ENCODE data around the gene IFNA4. TPM values are rescaled to one million over a fixed set of nuclear protein-coding genes. Genes with fewer than 3 reads are reported as not detected.
"Not testable (repeated sequence)": the region's sequence is repeated elsewhere in the genome, so short reads cannot be mapped to it uniquely, and the experiment has no call there.

Gene IFNA4
- not detected in 3 replicates for total RNA-seq
- long read RNA-seq: 0 reads

GRCh38 chr9:21187487-21187886, at the start of gene IFNA4:
Gene IFNA4 (minus strand): TSS chr9:21187587. CDS start chr9:21187531, 56 bp downstream.
- not testable (repeated sequence) for H3K4me1 Mint-ChIP-seq (ENCODE audit: low read depth); H3K4me3 Mint-ChIP-seq (ENCODE audit: unreplicated experiment); H3K9me3 Mint-ChIP-seq (ENCODE audit: low read depth); DNase-seq (ENCODE audit: low spot score); H3K27ac Mint-ChIP-seq (ENCODE audit: unreplicated experiment); H3K36me3 Mint-ChIP-seq (ENCODE audit: low read depth)
- peaks cover 37% of the 10 kb centered on the region for H3K27me3 Mint-ChIP-seq (ENCODE audit: low read depth)

DNA sequence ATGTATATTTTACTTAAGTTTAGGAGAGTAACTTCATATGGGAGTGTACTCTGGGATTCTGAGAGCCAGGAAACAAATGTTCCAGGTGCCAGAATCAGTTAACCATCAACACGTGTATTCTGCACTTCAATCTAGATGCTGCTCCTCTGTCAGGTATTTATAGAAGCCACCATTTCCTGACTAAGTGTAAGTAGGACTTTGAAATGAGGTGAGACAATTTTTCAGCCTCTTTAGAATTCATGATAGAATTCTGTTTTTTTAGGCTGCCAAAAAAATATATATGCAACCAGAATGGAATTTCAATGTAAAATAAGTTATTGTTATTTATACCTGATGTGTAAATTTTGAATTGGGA, 49.0 kb upstream of the IFNA4 start:
- not testable (repeated sequence) for H3K4me3 Mint-ChIP-seq (ENCODE audit: unreplicated experiment); H3K27ac Mint-ChIP-seq (ENCODE audit: unreplicated experiment); H3K9me3 Mint-ChIP-seq (ENCODE audit: low read depth); H3K36me3 Mint-ChIP-seq (ENCODE audit: low read depth); DNase-seq (ENCODE audit: low spot score); H3K4me1 Mint-ChIP-seq (ENCODE audit: low read depth)
- H3K27me3 Mint-ChIP-seq (ENCODE audit: low read depth): peaks cover 32% of the 10 kb centered on the region

- peaks cover 37% of the 10 kb centered on the region for H3K27me3 Mint-ChIP-seq (ENCODE audit: low read depth)
- TF ChIP-seq, protein P1, sequence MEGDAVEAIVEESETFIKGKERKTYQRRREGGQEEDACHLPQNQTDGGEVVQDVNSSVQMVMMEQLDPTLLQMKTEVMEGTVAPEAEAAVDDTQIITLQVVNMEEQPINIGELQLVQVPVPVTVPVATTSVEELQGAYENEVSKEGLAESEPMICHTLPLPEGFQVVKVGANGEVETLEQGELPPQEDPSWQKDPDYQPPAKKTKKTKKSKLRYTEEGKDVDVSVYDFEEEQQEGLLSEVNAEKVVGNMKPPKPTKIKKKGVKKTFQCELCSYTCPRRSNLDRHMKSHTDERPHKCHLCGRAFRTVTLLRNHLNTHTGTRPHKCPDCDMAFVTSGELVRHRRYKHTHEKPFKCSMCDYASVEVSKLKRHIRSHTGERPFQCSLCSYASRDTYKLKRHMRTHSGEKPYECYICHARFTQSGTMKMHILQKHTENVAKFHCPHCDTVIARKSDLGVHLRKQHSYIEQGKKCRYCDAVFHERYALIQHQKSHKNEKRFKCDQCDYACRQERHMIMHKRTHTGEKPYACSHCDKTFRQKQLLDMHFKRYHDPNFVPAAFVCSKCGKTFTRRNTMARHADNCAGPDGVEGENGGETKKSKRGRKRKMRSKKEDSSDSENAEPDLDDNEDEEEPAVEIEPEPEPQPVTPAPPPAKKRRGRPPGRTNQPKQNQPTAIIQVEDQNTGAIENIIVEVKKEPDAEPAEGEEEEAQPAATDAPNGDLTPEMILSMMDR (IDR thresholded peaks at IDR 0.05): peak; percentile 78
Observed at GRCh38 chr9:21235468-21236359, 48.3 kb upstream of the IFNA4 start.

DNA sequence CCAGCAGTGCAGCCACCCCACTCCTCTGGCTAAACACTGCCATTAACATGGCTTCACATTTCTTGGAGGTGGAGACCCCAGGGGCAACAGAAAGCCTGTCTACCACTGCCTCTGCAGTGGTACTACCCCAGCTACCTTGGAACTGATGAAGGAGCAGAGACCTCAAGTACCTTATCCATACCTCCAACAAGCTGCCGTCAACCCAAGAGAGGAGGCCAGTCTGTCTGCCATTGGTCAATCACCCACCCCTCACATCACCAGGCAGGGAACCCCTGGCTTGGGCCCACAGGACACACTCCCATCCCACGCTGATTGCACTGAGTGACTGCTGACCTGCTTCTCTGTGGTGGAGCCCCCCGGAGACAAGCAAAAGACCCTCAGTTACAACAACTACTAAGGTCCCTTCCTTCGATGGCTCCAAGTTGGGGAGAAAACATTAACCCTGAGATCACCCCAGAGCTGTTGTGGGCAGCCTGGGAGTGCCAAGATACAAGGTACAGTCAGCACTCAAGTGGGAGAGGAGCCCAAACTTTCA, 46.8 kb upstream of the IFNA4 start:
- no peaks in the 10 kb centered on the region for H3K36me3 Mint-ChIP-seq (ENCODE audit: low read depth)
- TF ChIP-seq, protein P1 (IDR thresholded peaks at IDR 0.05): no peak
- H3K4me1 Mint-ChIP-seq (ENCODE audit: low read depth): no peaks in the 10 kb centered on the region
- no peak overlapping the region for H3K27ac Mint-ChIP-seq (ENCODE audit: unreplicated experiment)
- H3K4me3 Mint-ChIP-seq (ENCODE audit: unreplicated experiment): no peak overlapping the region
- no peaks in the 10 kb centered on the region for H3K9me3 Mint-ChIP-seq (ENCODE audit: low read depth)
- H3K27me3 Mint-ChIP-seq (ENCODE audit: low read depth): peaks cover 35% of the 10 kb centered on the region
- no peak for DNase-seq (ENCODE audit: low spot score)

More at GRCh38 chr9:21235468-21236359, 48.3 kb upstream of the IFNA4 start:
- H3K27ac Mint-ChIP-seq (ENCODE audit: unreplicated experiment); H3K36me3 Mint-ChIP-seq (ENCODE audit: low read depth); H3K4me1 Mint-ChIP-seq (ENCODE audit: low read depth); H3K4me3 Mint-ChIP-seq (ENCODE audit: unreplicated experiment); DNase-seq (ENCODE audit: low spot score); H3K9me3 Mint-ChIP-seq (ENCODE audit: low read depth): not testable (repeated sequence)

DNA sequence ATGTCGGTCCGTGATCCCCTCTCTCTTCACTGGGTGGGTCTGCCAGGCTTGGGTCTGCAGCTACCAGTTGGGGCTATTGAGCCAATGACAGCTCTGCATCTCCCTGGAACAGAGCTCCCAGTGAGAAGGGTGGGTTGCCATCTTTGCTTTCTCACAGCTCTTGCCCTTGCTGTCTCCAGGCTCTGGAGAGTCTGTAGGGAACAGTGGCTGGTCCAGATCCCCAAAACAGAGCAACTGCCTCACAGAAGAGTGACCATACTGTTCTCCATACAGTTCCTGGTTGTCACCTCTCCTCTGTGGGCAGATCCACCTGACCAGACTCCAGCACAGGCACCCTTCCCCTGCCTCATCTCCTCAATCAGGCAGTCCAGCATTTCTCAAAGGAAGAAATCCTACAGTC, 45.9 kb upstream of the IFNA4 start:
- Mint-ChIP-seq H3K4me3 (ENCODE audit: unreplicated experiment) (no peak overlapping the region), H3K27me3 (ENCODE audit: low read depth) (peaks cover 30% of the 10 kb centered on the region), H3K4me1 (ENCODE audit: low read depth) (no peaks in the 10 kb centered on the region), H3K27ac (ENCODE audit: unreplicated experiment) (no peak overlapping the region), H3K36me3 (ENCODE audit: low read depth) (no peaks in the 10 kb centered on the region), H3K9me3 (ENCODE audit: low read depth) (no peaks in the 10 kb centered on the region)
- DNase-seq (ENCODE audit: low spot score): no peak
- TF ChIP-seq, protein P1 (IDR thresholded peaks at IDR 0.05): no peak

GRCh38 chr9:21228122-21228521, 40.7 kb upstream of the IFNA4 start, which contains the start of gene IFNA17:
Gene IFNA17 (minus strand): TSS chr9:21228222. CDS start chr9:21228173, 49 bp downstream.
- H3K27ac Mint-ChIP-seq (ENCODE audit: unreplicated experiment): no peak within 1 kb of the TSS
- no peaks in the 10 kb centered on the region for H3K4me1 Mint-ChIP-seq (ENCODE audit: low read depth)
- TF ChIP-seq, protein P1 (IDR thresholded peaks at IDR 0.05): no peak
- no peak for DNase-seq (ENCODE audit: low spot score)
- no peaks in the 10 kb centered on the region for H3K36me3 Mint-ChIP-seq (ENCODE audit: low read depth)
- H3K27me3 Mint-ChIP-seq (ENCODE audit: low read depth): peaks cover 30% of the 10 kb centered on the region
- no peak within 1 kb of the TSS for H3K4me3 Mint-ChIP-seq (ENCODE audit: unreplicated experiment)
- H3K9me3 Mint-ChIP-seq (ENCODE audit: low read depth): no peaks in the 10 kb centered on the region

DNA sequence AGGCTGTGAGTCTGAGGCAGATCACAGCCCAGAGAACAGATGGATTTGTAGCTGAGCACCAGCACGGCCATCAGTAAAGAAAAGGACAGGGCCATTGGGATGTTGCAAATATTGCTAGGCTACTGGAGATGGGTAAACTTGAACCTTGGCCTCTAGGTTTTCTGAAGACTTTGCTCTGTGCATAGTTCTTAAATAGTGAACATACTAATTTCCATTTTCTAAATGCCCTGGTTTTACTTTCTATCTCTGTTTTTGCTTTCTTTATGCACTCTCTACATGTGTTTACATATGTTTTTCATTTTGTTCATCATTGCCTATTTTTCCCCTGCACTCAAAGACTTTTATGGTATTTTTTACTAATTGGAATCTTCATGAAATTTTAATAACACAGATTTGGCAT, 29.8 kb upstream of the IFNA4 start, which contains the start of gene IFNA16:
IFNA16 (minus strand) TSS at position 101 of the 400 bp plus-strand sequence; CDS start at position 95, 6 bp downstream.
- not testable (repeated sequence) for H3K4me3 Mint-ChIP-seq (ENCODE audit: unreplicated experiment); DNase-seq (ENCODE audit: low spot score); H3K36me3 Mint-ChIP-seq (ENCODE audit: low read depth); H3K4me1 Mint-ChIP-seq (ENCODE audit: low read depth); H3K27ac Mint-ChIP-seq (ENCODE audit: unreplicated experiment); H3K9me3 Mint-ChIP-seq (ENCODE audit: low read depth)
- H3K27me3 Mint-ChIP-seq (ENCODE audit: low read depth): peaks cover 41% of the 10 kb centered on the region

All from chondrocyte (in vitro differentiated cells).